Activated CD4-positive, CD25-positive, alpha-beta regulatory T cell treated with anti-CD3 and anti-CD28 coated beads, Interleukin-2, amount 50 U/mL, for 24 hours (primary cell): ENCODE data around the gene ZNF480.
"Not testable (repeated sequence)": the region's sequence is repeated elsewhere in the genome, so short reads cannot be mapped to it uniquely, and the experiment has no call there.

Experiments
- ATAC-seq, 2 donors: fragments of 150-1000 bp; cut with Tn5 transposase; one replicate each; pipeline ENCODE4 v1.10.0; 2021; ENCODE audit warnings: mild to moderate bottlenecking in 1 of 2, moderate library complexity in 1 of 2

ZNF480 gene

GRCh38 chr19:52296773-52297600 is at the start of gene ZNF480:
TSS of gene ZNF480 (plus strand) at chr19:52297169. CDS start at chr19:52300413, 3,244 bp downstream.
- peak; percentile 80 to 89 for ATAC-seq

GRCh38 chr19:52248241-52248640 is 48.7 kb upstream of the ZNF480 start:
- ATAC-seq: peak; percentile 59 to 60

- ATAC-seq: no peak
Measured at GRCh38 chr19:52258426-52258825, 38.5 kb upstream of the ZNF480 start.

GRCh38 chr19:52265556-52265955 is 31.4 kb upstream of the ZNF480 start:
- not testable (repeated sequence) for ATAC-seq

GRCh38 chr19:52269338-52270261 is 27.4 kb upstream of the ZNF480 start, which contains the start of gene ZNF766:
TSS of gene ZNF766 (plus strand) at chr19:52269587. CDS start at chr19:52269614, 27 bp downstream.
- ATAC-seq: peak; percentile 98

- no peak for ATAC-seq
Measured at GRCh38 chr19:52270266-52270885, 26.6 kb upstream of the ZNF480 start.

GRCh38 chr19:52273301-52273700 is 23.7 kb upstream of the ZNF480 start:
- no peak for ATAC-seq

- ATAC-seq: no peak
Measured at GRCh38 chr19:52274191-52274590, 22.8 kb upstream of the ZNF480 start.

- no peak for ATAC-seq
Measured at GRCh38 chr19:52275988-52276387, 21.0 kb upstream of the ZNF480 start.

GRCh38 chr19:52277471-52277870 is 19.5 kb upstream of the ZNF480 start:
- no peak for ATAC-seq

GRCh38 chr19:52286256-52286655 is 10.7 kb upstream of the ZNF480 start:
- ATAC-seq: no peak

GRCh38 chr19:52291781-52292180 is 5.2 kb upstream of the ZNF480 start:
- no peak for ATAC-seq

- ATAC-seq: not testable (repeated sequence)
Measured at GRCh38 chr19:52292946-52293345, 4.0 kb upstream of the ZNF480 start.

GRCh38 chr19:52296400-52296772 is 583 bp upstream of the ZNF480 start:
- no peak for ATAC-seq

GRCh38 chr19:52297601-52298364 is 814 bp downstream of the ZNF480 start:
- peak in 1 of 2 donors; percentile 22 for ATAC-seq

- no peak for ATAC-seq
Measured at GRCh38 chr19:52307275-52307674, 10.3 kb downstream of the ZNF480 start.

- no peak for ATAC-seq
Measured at GRCh38 chr19:52322429-52322828, 25.5 kb downstream of the ZNF480 start.

GRCh38 chr19:52331757-52332156 is 34.8 kb downstream of the ZNF480 start:
- ATAC-seq: no peak

- ATAC-seq: peak in 1 of 2 donors; percentile 25
Measured at GRCh38 chr19:52335768-52336116, 38.8 kb downstream of the ZNF480 start.

- ATAC-seq: peak; percentile 92 to 94
Measured at GRCh38 chr19:52336117-52336790, 39.3 kb downstream of the ZNF480 start, which contains the start of gene ZNF610. TSS of gene ZNF610 (plus strand) at chr19:52336243. CDS start at chr19:52349173, 12,930 bp downstream.

GRCh38 chr19:52336791-52337381 is 39.9 kb downstream of the ZNF480 start:
- ATAC-seq: no peak
